NCI-H1105 treated with DMSO at 0.1 percent for 48 hours (cell line): ENCODE results near the gene RIN1.

Experiments used
- DNase-seq: peaks from one replicate; lab custom pipeline; 2025; lab: John Stamatoyannopoulos, UW

RIN1 gene

GRCh38 chr11:66294626-66295620 is 41.3 kb downstream of the RIN1 start:
- no peak for DNase-seq

- DNase-seq, result no peak
These were observed 42.2 kb downstream of the RIN1 start for GRCh38 chr11:66293777-66294625.

GRCh38 chr11:66293352-66293751 is 42.9 kb downstream of the RIN1 start:
- DNase-seq, result no peak

- DNase-seq, result no peak
These were observed 43.5 kb downstream of the RIN1 start for GRCh38 chr11:66292543-66293332.

GRCh38 chr11:66291706-66292542 is 44.3 kb downstream of the RIN1 start, which contains the start of gene TMEM151A:
TMEM151A (plus strand) TSS chr11:66291894; CDS start chr11:66292014, 120 bp downstream.
- peak; percentile 10 for DNase-seq

GRCh38 chr11:66291303-66291705 is 44.9 kb downstream of the RIN1 start:
- DNase-seq, result no peak

GRCh38 chr11:66290330-66290621 is 46.0 kb downstream of the RIN1 start:
- no peak for DNase-seq

DNA sequence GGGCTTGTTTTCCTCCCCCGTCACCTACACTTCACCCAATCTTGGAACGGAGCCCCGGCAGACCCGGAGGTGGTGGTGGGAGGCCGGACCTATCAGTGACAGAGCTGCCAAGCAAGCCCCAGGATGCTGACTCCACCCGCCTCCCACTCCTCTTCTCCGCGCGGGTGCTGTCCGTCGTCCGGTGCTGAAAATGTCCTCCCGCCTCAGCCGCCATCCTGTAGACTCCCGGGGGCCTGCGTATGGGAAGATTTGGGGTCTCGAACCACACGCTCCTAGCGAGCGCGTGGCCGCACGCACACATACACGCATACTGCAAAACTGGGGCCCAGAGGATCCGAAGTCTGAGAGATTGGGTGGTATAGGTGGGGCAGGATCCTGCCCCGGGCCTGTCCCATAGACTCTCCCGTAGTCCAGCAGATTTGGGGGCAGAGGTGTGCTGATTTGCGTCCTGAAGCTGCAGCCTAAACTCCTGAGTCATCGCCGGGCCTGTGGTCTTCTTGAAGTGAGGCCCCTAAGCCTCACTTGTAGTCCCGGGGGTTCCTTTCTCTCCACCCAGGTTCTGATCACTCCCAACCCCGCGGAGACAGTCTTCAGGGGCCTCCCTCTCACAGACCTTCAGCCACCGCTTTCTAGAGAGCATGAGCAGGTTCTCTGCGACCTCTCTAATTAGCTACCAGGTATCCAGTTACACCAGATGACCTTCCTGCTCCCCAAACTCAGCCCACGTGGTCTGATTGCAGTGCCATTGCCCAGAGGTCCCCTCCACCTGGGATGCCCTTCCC is 46.5 kb downstream of the RIN1 start:
- no peak for DNase-seq

DNA sequence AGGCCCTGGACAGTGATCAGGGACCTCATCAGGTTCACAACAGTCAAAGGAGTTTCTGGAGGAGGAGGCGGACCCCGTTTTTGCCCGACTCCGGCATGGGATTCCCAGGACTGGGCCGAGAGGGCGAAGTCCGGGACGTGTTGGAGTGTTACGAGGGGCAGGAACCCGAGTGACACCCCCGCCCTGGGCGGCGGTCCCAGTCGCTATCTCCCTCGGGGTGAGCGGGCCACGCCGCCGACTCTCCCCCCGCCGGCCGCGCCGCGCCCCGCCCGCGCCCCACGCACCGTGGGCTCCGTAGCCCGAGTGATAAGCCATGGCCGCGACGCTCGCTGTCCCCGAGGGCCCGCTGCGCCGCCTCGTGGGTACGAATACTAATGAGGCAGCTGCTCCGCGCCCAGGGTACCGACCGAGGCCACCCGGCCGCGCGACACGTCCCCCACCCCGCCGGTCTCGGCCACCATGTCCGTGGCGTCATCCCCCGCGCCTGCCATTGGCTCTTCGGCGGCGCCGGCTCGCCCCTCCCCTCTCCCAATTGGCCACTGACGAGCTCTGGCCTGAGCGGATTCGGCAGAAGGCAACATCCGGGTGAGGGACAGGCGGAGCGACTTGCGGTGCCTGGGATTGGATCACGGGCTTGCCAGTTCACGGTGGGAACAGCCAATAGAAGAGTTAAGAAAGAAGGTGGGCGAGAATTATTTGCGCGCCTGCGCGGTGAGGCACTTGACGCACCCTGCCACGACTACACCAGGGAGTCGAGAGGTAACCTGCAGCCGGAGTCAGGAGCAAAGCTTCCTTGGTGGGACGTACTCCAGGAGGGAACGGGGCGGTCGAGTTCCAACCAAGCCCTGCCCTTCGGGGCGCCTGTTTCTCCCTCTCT is 47.3 kb downstream of the RIN1 start, which contains the start of gene YIF1A:
Gene YIF1A (minus strand): TSS at position 473 of the 877 bp plus-strand sequence. CDS start 158 bp downstream, at position 315.
- DNase-seq, result peak; percentile 100

DNA sequence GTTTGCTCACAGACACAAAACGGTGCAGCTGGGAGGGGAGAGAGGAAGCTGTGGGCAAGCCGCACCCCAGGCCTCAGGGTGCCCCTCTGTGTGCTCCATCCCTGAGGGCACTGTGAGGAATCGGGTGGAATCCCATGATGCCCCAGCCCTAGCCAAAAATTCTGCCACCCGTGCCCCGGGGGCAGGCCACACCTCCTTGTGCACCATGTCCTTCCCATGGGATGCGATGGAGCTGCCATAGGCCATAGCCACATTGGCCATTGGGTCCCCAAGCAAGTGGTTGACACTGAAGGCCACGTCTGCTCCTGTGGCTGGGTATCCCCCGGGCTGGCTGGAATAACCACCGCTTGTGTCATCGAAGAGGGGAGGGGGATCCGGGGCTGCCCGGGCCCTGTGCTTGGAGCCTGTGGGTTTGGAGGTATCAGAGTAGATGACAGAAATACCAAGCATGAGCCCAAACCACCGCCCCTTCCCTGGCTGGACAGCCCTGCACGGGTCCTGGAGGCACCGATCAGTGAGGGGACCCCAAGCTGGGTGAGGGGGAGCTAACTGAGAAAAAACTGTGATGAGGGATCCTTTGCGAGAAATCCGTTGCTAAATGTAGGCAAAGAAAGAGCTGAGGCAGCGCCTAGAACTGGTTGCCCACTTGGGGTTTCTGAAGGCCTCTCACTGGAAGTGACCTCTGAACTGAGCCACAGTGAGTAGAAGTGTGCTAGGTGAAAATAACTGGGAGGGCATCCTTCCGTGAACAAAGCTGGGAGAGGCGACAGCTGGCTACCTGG is 48.2 kb downstream of the RIN1 start:
- peak; percentile 18 for DNase-seq

- no peak for DNase-seq
These were observed 48.9 kb downstream of the RIN1 start for GRCh38 chr11:66287211-66287888.

DNA sequence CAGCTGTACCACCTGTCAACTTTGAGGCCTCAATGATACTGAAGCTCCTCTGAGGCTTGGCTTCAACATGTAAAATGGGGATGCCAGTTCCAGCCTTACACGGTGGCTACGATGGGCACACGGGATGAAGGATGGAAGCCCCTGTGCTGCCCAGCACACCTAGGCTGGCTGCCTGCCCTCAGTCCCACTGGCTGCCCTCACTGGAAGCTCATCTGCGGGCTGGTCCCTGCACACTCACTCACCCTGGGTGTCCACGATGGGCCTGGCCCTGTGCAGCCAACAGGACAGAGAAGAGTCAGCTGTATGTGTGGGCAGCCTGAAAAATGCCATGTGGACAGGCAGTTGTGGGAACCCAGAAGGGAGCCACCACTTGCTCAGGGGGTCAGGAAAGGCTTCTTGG is 49.5 kb downstream of the RIN1 start:
- DNase-seq, result no peak

DNA sequence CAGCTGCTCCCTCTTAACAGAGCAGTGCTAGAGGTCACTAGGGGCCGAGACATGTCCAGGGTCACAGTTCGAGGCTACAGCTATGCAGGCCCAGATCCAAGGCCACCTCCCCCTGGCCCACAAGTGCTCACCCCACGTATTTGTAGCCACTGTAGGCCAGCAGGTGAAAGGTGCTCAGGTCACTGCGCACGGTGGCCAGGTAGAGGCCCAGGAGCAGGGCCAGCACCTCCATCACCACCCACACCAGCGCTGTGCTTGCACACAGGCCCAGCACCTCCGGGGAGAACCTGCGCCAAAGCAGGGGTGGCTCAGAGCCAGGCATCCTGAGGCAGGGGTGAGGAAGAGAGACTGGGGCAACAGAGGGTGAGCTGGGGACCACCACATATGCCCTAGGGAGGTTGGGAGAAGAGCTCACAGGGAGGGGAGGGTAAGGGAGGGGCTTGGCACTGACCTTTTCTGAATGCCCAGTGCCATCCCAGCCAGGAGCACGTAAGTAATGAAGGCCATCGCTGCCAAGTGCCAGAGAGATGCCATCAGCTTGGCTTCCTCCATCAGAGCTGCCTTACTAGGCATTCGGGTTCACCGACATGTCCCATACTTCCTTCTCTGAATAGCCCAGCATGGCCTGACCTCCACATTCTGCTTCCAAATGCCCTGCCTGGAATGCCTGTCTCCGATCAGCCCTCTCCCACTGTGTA is 50.8 kb downstream of the RIN1 start:
- DNase-seq, result no peak

- no peak for DNase-seq
These were observed 51.6 kb downstream of the RIN1 start for GRCh38 chr11:66284526-66285078.

- DNase-seq, result no peak
These were observed 52.7 kb downstream of the RIN1 start for GRCh38 chr11:66283461-66284105.
